Measurements from ENCODE around the gene GRIK4. TPM values are rescaled to one million over a fixed set of nuclear protein-coding genes. Genes with fewer than 3 reads are reported as not detected.

Gene GRIK4
- total RNA-seq, 1 experiment from 2014 or later, result not detected

GRCh38 chr11:120907971-120908370 lies 396.4 kb downstream of the GRIK4 start:
- H3K27me3 Mint-ChIP-seq (ENCODE audit: insufficient read depth, unreplicated experiment), result peaks cover 24% of the 10 kb centered on the region
- ChIA-PET POLR2A (no interaction called here), CTCF (no interaction called here)
- H3K9me3 Mint-ChIP-seq (ENCODE audit: unreplicated experiment), result no peaks in the 10 kb centered on the region
- H3K36me3 Mint-ChIP-seq (ENCODE audit: insufficient read depth, unreplicated experiment), result no peaks in the 10 kb centered on the region
- BruUV-seq (replicated peaks), result no TSS peak
- DNase-seq (ENCODE audit: unreplicated experiment), result no peak
- intact Hi-C loops (cut with micrococcal nuclease), result no loop called here
- TF ChIP-seq CTCF (IDR thresholded peaks at IDR 0.05; ENCODE audit: unreplicated experiment), result no peak
- H3K4me1 Mint-ChIP-seq (ENCODE audit: insufficient read depth, unreplicated experiment), result no peaks in the 10 kb centered on the region
- no peak overlapping the region for H3K27ac Mint-ChIP-seq (ENCODE audit: low read depth, unreplicated experiment)
- no peak overlapping the region for H3K4me3 Mint-ChIP-seq (ENCODE audit: unreplicated experiment)

DNA sequence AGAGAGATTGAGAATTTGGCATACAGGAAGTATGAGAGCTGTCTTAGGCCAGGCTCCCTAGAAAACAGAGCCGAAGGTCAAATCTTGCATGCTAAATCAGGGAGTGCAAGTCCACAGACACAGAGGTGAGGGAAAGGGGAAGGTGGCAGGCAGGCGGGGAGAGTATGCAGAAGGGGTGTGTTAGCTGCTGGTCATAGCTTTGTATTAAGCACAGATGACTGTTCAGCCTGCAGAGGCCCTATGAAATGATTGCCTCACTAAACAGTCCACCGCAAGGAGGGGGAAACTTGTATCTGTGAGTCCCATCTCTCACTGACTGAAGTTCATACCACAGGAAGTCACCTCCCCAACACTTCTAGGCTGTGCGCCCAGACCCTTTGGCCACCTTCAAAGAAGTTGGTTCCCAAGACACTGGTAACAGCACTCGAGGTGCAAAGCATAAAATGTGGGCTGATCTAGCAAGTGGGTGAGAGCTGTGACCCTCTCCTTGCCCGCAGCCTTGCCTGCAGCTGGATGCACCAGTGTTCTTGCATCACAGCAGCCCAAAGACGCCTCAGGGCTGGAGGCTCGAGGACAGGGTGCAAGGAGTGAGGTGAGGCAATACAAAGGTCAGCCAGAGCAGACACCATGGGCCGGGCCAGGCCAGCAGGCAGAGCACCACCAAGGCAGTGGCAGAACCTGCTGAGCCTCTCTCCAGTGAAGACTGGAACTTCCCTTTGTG lies 397.1 kb downstream of the GRIK4 start:
- BruUV-seq (replicated peaks), result no TSS peak
- Mint-ChIP-seq H3K27me3 (ENCODE audit: insufficient read depth, unreplicated experiment) (peaks cover 24% of the 10 kb centered on the region), H3K9me3 (ENCODE audit: unreplicated experiment) (no peaks in the 10 kb centered on the region), H3K36me3 (ENCODE audit: insufficient read depth, unreplicated experiment) (no peaks in the 10 kb centered on the region), H3K4me3 (ENCODE audit: unreplicated experiment) (no peak overlapping the region), H3K27ac (ENCODE audit: low read depth, unreplicated experiment) (no peak overlapping the region), H3K4me1 (ENCODE audit: insufficient read depth, unreplicated experiment) (no peaks in the 10 kb centered on the region)
- ChIA-PET CTCF (no interaction called here), POLR2A (no interaction called here)
- intact Hi-C loops (cut with micrococcal nuclease), result no loop called here
- DNase-seq (ENCODE audit: unreplicated experiment), result no peak
- TF ChIP-seq CTCF (IDR thresholded peaks at IDR 0.05; ENCODE audit: unreplicated experiment), result no peak

DNA sequence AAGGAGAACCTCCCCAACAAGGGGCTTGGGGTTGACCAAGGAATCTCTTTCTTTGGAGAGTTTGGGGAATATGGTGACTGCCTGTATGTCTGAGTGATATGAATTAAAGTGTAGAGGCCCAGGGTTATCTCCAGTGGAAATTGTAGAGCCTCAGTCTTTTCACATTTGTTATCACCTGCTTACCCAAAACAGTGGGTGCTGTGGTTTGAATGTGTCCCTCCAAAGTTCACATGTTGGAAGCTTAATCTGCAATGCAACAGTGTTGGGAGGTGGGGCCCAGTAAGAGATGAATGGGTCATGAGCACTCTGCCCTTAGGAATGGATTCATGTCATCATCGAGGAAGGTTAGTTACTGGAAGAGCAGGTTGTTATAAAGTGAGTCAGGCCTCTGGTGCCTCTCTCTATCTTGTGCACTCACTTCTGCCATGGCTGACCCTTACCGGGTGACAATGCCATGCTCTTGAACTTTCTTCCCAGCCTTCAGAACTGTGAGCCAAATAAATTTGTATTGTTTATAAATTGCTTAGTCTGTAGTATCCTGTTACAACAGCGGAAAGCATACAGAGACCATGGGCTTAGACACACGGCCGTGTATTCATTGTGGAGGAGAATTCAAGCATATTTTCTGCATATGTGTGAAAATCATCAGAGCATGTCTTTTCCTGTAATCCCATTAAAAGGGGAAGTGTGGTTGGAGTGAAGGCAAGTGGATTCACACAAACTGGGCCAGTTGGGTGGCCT lies 398.3 kb downstream of the GRIK4 start:
- Mint-ChIP-seq H3K27ac (ENCODE audit: low read depth, unreplicated experiment) (no peak overlapping the region), H3K4me3 (ENCODE audit: unreplicated experiment) (no peak overlapping the region), H3K36me3 (ENCODE audit: insufficient read depth, unreplicated experiment) (no peaks in the 10 kb centered on the region), H3K4me1 (ENCODE audit: insufficient read depth, unreplicated experiment) (no peaks in the 10 kb centered on the region), H3K9me3 (ENCODE audit: unreplicated experiment) (no peaks in the 10 kb centered on the region), H3K27me3 (ENCODE audit: insufficient read depth, unreplicated experiment) (peaks cover 36% of the 10 kb centered on the region)
- ChIA-PET POLR2A (no interaction called here), CTCF (interaction anchor here (0.6 kb wide), 1 partner anchor 366 kb away, joined by 3 read pairs; no protein-coding TSS in a partner anchor)
- BruUV-seq (replicated peaks), result no TSS peak
- intact Hi-C loops (cut with micrococcal nuclease), result loop anchor here (5.0 kb wide), 1 partner anchor 202 kb away; no protein-coding TSS in a partner anchor
- no peak for TF ChIP-seq CTCF (IDR thresholded peaks at IDR 0.05; ENCODE audit: unreplicated experiment)
- DNase-seq (ENCODE audit: unreplicated experiment), result no peak

DNA sequence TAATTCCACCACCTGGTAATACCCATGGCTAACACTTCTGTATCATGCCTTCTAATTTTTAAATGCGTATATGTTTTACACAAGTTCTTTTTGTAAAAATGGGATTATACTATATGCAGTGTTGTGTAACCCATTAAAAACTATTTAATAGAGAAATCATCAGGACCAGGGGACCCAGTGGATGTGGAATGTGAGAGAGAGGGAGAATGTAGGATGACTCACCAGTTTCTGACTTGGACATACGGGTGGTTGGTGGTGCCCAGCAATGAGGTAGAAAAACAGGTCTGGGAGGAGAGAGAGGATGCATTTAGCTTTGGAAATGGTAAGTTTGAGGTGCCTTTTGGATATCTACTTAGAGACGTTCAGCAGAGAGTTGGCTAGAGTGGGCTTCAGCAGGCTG lies 400.4 kb downstream of the GRIK4 start:
- ChIA-PET CTCF (interaction anchor here (1.0 to 1.4 kb wide), 4 partner anchors 11 to 24 kb away, joined by 3 to 4 read pairs (median 3); no protein-coding TSS in a partner anchor), POLR2A (no interaction called here)
- Mint-ChIP-seq H3K4me3 (ENCODE audit: unreplicated experiment) (no peak overlapping the region), H3K4me1 (ENCODE audit: insufficient read depth, unreplicated experiment) (no peaks in the 10 kb centered on the region), H3K36me3 (ENCODE audit: insufficient read depth, unreplicated experiment) (no peaks in the 10 kb centered on the region), H3K9me3 (ENCODE audit: unreplicated experiment) (no peaks in the 10 kb centered on the region), H3K27me3 (ENCODE audit: insufficient read depth, unreplicated experiment) (peaks cover 54% of the 10 kb centered on the region), H3K27ac (ENCODE audit: low read depth, unreplicated experiment) (no peak overlapping the region)
- no TSS peak for BruUV-seq (replicated peaks)
- no peak for DNase-seq (ENCODE audit: unreplicated experiment)
- intact Hi-C loops (cut with micrococcal nuclease), result loop anchor here (5.0 kb wide), 1 partner anchor 200 kb away; no protein-coding TSS in a partner anchor
- TF ChIP-seq CTCF (IDR thresholded peaks at IDR 0.05; ENCODE audit: unreplicated experiment), result no peak

All from MCF 10A (cell line).